OCI-LY7 (cell line): ENCODE measurements around the gene COMMD9. TPM values are rescaled to one million over a fixed set of nuclear protein-coding genes. Genes with fewer than 3 reads are reported as not detected.

Experiments used
- BruUV-seq: library from RNA; stranded (reverse); fragments of 400-500 nt; replicated peaks from 2 replicates; lab custom pipeline; 2021; lab: Mats Ljungman, UMichigan
- CTCF ChIA-PET: fragments of 300-600 bp; sonication (Branson Sonifier 250); formaldehyde crosslinking; loops from one replicate; lab custom pipeline; 2022; ENCODE audit warnings: antibody characterized with exemption; ENCODE audit not compliant: unreplicated experiment; lab: Charles Lee
- POLR2A ChIA-PET: fragments of 300-600 bp; sonication (Branson Sonifier 250); formaldehyde crosslinking; loops from one replicate; lab custom pipeline; 2022; ENCODE audit warnings: antibody characterized with exemption; lab: Charles Lee
- DNase-seq: peaks from one replicate; pipeline ENCODE4 v3.0.0-alpha.2; 2015; ENCODE audit warnings: low spot score
- H2AFZ ChIP-seq: fragments of 200-600 bp; sonication (generic), shearing (Covaris generic); 2 replicates; pipeline ENCODE4 v1.6.1; 2014; ENCODE audit warnings: mild to moderate bottlenecking, antibody characterized with exemption, low read length, moderate library complexity
- H3K27ac ChIP-seq: fragments of 200-600 bp; sonication (generic); 2 replicates; pipeline ENCODE4 v1.5.1; 2014; ENCODE audit warnings: mixed run types, low read depth, mild to moderate bottlenecking, moderate library complexity, low read length, inconsistent platforms; ENCODE audit not compliant: poor library complexity, severe bottlenecking
- H3K36me3 ChIP-seq: fragments of 200-600 bp; sonication (generic); 2 replicates; pipeline ENCODE4 v1.6.1; 2014; ENCODE audit warnings: mild to moderate bottlenecking, antibody characterized with exemption, low read length, moderate library complexity, mixed read lengths; ENCODE audit not compliant: insufficient read depth
- H3K4me1 ChIP-seq: fragments of 200-600 bp; sonication (generic); 2 replicates; pipeline ENCODE4 v1.5.1; 2014; ENCODE audit warnings: mild to moderate bottlenecking, low read length; ENCODE audit not compliant: insufficient read depth, poor library complexity, severe bottlenecking
- H3K4me2 ChIP-seq: fragments of 200-600 bp; sonication (generic); 2 replicates; pipeline ENCODE4 v1.6.1; 2014; ENCODE audit warnings: mild to moderate bottlenecking, low read length
- H3K4me3 ChIP-seq: fragments of 200-600 bp; sonication (generic); 2 replicates; pipeline ENCODE4 v1.5.1; 2014; ENCODE audit warnings: mild to moderate bottlenecking, low read depth, low read length; ENCODE audit not compliant: poor library complexity, severe bottlenecking
- H3K79me2 ChIP-seq: fragments of 200-600 bp; sonication (generic); 2 replicates; pipeline ENCODE4 v1.6.1; 2016; ENCODE audit warnings: low read depth, mild to moderate bottlenecking, low read length, moderate library complexity, mixed read lengths; ENCODE audit not compliant: insufficient read depth
- H3K9me2 ChIP-seq: fragments of 200-600 bp; sonication (generic); 2 replicates; pipeline ENCODE4 v1.6.1; 2016; ENCODE audit warnings: mild to moderate bottlenecking, low read length, mixed read lengths; ENCODE audit not compliant: insufficient read depth
- H3K9me3 ChIP-seq: fragments of 200-600 bp; sonication (generic); 2 replicates; pipeline ENCODE4 v1.6.1; 2014; ENCODE audit warnings: mild to moderate bottlenecking, mixed run types, low read length, mixed read lengths
- H4K20me1 ChIP-seq: fragments of 200-600 bp; sonication (generic); 2 replicates; pipeline ENCODE4 v1.6.1; 2014; ENCODE audit warnings: mild to moderate bottlenecking, antibody characterized with exemption, low read length, moderate library complexity, mixed read lengths; ENCODE audit not compliant: insufficient read depth
- CTCF ChIP-seq: fragments of 200-600 bp; sonication (generic); conservative IDR thresholded peaks from 2 replicates; pipeline ENCODE4 v1.5.1; 2014; ENCODE audit warnings: mild to moderate bottlenecking, antibody characterized with exemption, low read length, moderate library complexity, mixed read lengths
- EZH2phosphoT487 ChIP-seq: fragments of 200-600 bp; sonication (generic); IDR thresholded peaks from 2 replicates; pipeline ENCODE4 v1.6.1; 2018; ENCODE audit warnings: low read depth, borderline replicate concordance, mild to moderate bottlenecking, mixed run types, antibody characterized with exemption, low read length, moderate library complexity, mixed read lengths
- intact Hi-C: fragments of 100-400 bp; cut with micrococcal nuclease; formaldehyde crosslinking; loops from one replicate; pipeline ENCODE4 v1.10.0; 2022; ENCODE audit not compliant: unreplicated experiment
- total RNA-seq, 2 experiments: library from RNA; depleted of rRNA in 1 of 2; stranded (reverse); fragments of >200 nt in 1 of 2; shearing (Covaris generic) in 1 of 2; gene quantifications; 2 replicates each; pipeline ENCODE4 v1.2.3, GENCODE V29; 2014 to 2022

Gene COMMD9
- total RNA-seq, 2 experiments from 2014 or later = 37.6 to 46.8 TPM

GRCh38 chr11:36241497-36241896 is 47.7 kb downstream of the COMMD9 start:
- Histone ChIP-seq H3K4me1 (no peaks in the 10 kb centered on the region), H4K20me1 (no peaks in the 10 kb centered on the region), H3K4me2 (no peak overlapping the region), H3K36me3 (no peaks in the 10 kb centered on the region), H3K9me3 (no peaks in the 10 kb centered on the region), H3K79me2 (no peaks in the 10 kb centered on the region), H3K9me2 (no peaks in the 10 kb centered on the region), H2AFZ (no peak overlapping the region), H3K4me3 (no peak overlapping the region), H3K27ac (no peak overlapping the region)
- intact Hi-C loops = no loop called here
- ChIA-PET POLR2A (no interaction called here), CTCF (no interaction called here)
- DNase-seq = no peak
- BruUV-seq = no TSS peak
- TF ChIP-seq EZH2phosphoT487 = no peak
- no peak for TF ChIP-seq CTCF

- CTCF ChIA-PET = no interaction called here
- no TSS peak for BruUV-seq
- Histone ChIP-seq H2AFZ (no peak overlapping the region), H3K4me1 (no peaks in the 10 kb centered on the region), H4K20me1 (no peaks in the 10 kb centered on the region), H3K4me2 (no peak overlapping the region), H3K9me3 (no peaks in the 10 kb centered on the region), H3K36me3 (no peaks in the 10 kb centered on the region), H3K27ac (no peak overlapping the region), H3K79me2 (no peaks in the 10 kb centered on the region), H3K9me2 (no peaks in the 10 kb centered on the region), H3K4me3 (no peak overlapping the region)
- POLR2A ChIA-PET = interaction anchor here (0.5 kb wide), 1 partner anchor 57 kb away, joined by 3 read pairs; no protein-coding TSS in a partner anchor
- TF ChIP-seq EZH2phosphoT487 (no peak), CTCF (no peak)
- no peak for DNase-seq
- intact Hi-C loops = no loop called here
Observed at GRCh38 chr11:36240801-36241200, 48.4 kb downstream of the COMMD9 start.

- Histone ChIP-seq H3K4me1 (no peaks in the 10 kb centered on the region), H3K36me3 (no peaks in the 10 kb centered on the region), H3K4me3 (no peak overlapping the region), H3K79me2 (no peaks in the 10 kb centered on the region), H2AFZ (no peak overlapping the region), H3K9me2 (no peaks in the 10 kb centered on the region), H3K27ac (no peak overlapping the region), H4K20me1 (no peaks in the 10 kb centered on the region), H3K4me2 (no peak overlapping the region), H3K9me3 (no peaks in the 10 kb centered on the region)
- ChIA-PET CTCF (no interaction called here), POLR2A (interaction anchor here (0.5 kb wide), 1 partner anchor 57 kb away, joined by 3 read pairs; no protein-coding TSS in a partner anchor)
- DNase-seq = no peak
- intact Hi-C loops = no loop called here
- BruUV-seq = no TSS peak
- TF ChIP-seq CTCF (no peak), EZH2phosphoT487 (no peak)
Observed at GRCh38 chr11:36240173-36240572, 49.1 kb downstream of the COMMD9 start.
